ENCODE data around the gene GRIPAP1. TPM values are rescaled to one million over a fixed set of nuclear protein-coding genes. Genes with fewer than 3 reads are reported as not detected.

The GRIPAP1 gene
- total RNA-seq, 6 experiments from 2014 or later, result 23.2 to 32.1 (median 27.5) TPM

GRCh38 chrX:48968377-48968776, 33.7 kb downstream of the GRIPAP1 start:
- Mint-ChIP-seq H3K27ac (no peak overlapping the region), H3K4me1 (ENCODE audit: low read depth) (peaks cover 24% of the 10 kb centered on the region), H3K36me3 (ENCODE audit: low read depth) (no peaks in the 10 kb centered on the region), H3K9me3 (no peaks in the 10 kb centered on the region), H3K4me3 (no peak overlapping the region), H3K27me3 (ENCODE audit: insufficient read depth) (no peaks in the 10 kb centered on the region; the same call in 1 of the 2 replicates)
- no peak for DNase-seq
- TF ChIP-seq CTCF (IDR thresholded peaks at IDR 0.05), result no peak

- no peaks in the 10 kb centered on the region for H3K9me3 Mint-ChIP-seq
- DNase-seq, result peak; percentile 29
- no peaks in the 10 kb centered on the region; the same call in 1 of the 2 replicates for H3K27me3 Mint-ChIP-seq (ENCODE audit: insufficient read depth)
- peaks cover 11% of the 10 kb centered on the region for H3K4me1 Mint-ChIP-seq (ENCODE audit: low read depth)
- H3K27ac Mint-ChIP-seq, result peak overlapping the region; percentile 82
- H3K36me3 Mint-ChIP-seq (ENCODE audit: low read depth), result no peaks in the 10 kb centered on the region
- TF ChIP-seq CTCF (IDR thresholded peaks at IDR 0.05), result no peak
- peak overlapping the region; percentile 53 for H3K4me3 Mint-ChIP-seq
Measured at GRCh38 chrX:48966796-48967579, 35.1 kb downstream of the GRIPAP1 start.

GRCh38 chrX:48965959-48966358, 36.1 kb downstream of the GRIPAP1 start:
- H3K27ac Mint-ChIP-seq, result no peak overlapping the region
- H3K4me1 Mint-ChIP-seq (ENCODE audit: low read depth), result peaks cover 11% of the 10 kb centered on the region
- no peaks in the 10 kb centered on the region for H3K36me3 Mint-ChIP-seq (ENCODE audit: low read depth)
- no peaks in the 10 kb centered on the region; the same call in 1 of the 2 replicates for H3K27me3 Mint-ChIP-seq (ENCODE audit: insufficient read depth)
- H3K4me3 Mint-ChIP-seq, result no peak overlapping the region
- no peak for DNase-seq
- no peaks in the 10 kb centered on the region for H3K9me3 Mint-ChIP-seq
- TF ChIP-seq CTCF (IDR thresholded peaks at IDR 0.05), result no peak

DNA sequence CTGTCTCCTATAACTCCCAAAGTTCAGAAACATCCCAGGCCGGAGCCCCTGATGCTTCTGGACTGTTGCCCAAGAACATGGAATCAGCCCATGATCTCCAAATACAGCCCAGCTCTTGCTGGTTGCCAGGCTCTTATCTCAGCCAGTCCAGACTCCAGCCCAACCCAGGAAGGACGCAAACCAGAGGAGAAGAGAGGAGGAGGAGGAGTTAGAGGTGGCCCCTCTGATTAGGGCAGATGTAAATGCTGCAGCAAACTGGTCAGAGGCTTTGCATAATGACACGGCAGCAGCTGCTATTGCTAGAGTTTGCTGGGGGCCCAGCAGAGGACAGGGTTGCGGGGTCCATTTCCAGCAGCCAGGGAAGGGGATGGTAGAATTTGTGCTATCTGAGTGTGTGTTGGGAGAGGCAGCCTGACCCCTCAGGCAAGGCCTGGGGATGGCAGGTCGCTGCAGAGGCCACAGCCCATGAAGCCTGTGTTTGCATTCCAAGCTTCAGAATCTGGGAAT, 40.4 kb downstream of the GRIPAP1 start:
- Mint-ChIP-seq H3K36me3 (ENCODE audit: low read depth) (no peaks in the 10 kb centered on the region), H3K4me3 (no peak overlapping the region), H3K27ac (no peak overlapping the region), H3K27me3 (ENCODE audit: insufficient read depth) (no peaks in the 10 kb centered on the region; the same call in 1 of the 2 replicates), H3K9me3 (no peaks in the 10 kb centered on the region), H3K4me1 (ENCODE audit: low read depth) (peaks cover 10% of the 10 kb centered on the region)
- no peak for TF ChIP-seq CTCF (IDR thresholded peaks at IDR 0.05)
- no peak for DNase-seq

DNA sequence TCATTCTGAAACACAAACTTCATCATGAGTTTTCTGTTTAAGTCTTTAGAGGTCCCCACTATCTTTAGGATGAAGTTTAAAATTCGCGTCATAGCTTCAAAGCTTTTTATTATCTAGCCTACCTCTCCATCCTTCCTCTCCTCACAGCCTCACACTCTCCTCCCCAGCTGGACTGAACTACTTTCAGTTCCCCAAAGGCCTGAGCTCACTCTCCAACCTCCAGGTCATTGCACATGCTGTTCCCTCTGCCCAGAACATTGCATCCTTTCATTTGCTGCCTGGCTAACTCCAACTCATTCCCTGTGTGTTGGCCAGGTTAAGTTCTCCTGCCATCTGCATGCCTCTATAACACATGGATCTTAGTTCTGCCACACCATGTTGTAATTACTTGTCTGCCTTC, 41.8 kb downstream of the GRIPAP1 start:
- Mint-ChIP-seq H3K36me3 (ENCODE audit: low read depth) (no peaks in the 10 kb centered on the region), H3K27me3 (ENCODE audit: insufficient read depth) (no peaks in the 10 kb centered on the region; the same call in 1 of the 2 replicates), H3K27ac (peak overlapping the region; percentile 100; the same call in 1 of the 2 replicates), H3K4me3 (peak overlapping the region; percentile 23; the same call in 1 of the 2 replicates), H3K9me3 (no peaks in the 10 kb centered on the region), H3K4me1 (ENCODE audit: low read depth) (peaks cover 17% of the 10 kb centered on the region)
- no peak for DNase-seq
- no peak for TF ChIP-seq CTCF (IDR thresholded peaks at IDR 0.05)
